22Rv1 (cell line): ENCODE results near the gene EEF1A1.

Experiments used
- H3K27ac ChIP-seq: fragments of 450-650 bp; 2 replicates; pipeline ENCODE4 v1.5.1; 2017
- ZFX ChIP-seq: fragments of 450-650 bp; IDR thresholded peaks from 2 replicates; pipeline ENCODE4 v1.6.1; 2017; ENCODE audit warnings: antibody characterized with exemption, borderline replicate concordance
- TF ChIP-seq, protein P1 (sequence below): fragments of 450-650 bp; IDR thresholded peaks from 2 replicates; pipeline ENCODE4 v1.5.1; 2017; ENCODE audit warnings: mild to moderate bottlenecking

Gene EEF1A1

DNA sequence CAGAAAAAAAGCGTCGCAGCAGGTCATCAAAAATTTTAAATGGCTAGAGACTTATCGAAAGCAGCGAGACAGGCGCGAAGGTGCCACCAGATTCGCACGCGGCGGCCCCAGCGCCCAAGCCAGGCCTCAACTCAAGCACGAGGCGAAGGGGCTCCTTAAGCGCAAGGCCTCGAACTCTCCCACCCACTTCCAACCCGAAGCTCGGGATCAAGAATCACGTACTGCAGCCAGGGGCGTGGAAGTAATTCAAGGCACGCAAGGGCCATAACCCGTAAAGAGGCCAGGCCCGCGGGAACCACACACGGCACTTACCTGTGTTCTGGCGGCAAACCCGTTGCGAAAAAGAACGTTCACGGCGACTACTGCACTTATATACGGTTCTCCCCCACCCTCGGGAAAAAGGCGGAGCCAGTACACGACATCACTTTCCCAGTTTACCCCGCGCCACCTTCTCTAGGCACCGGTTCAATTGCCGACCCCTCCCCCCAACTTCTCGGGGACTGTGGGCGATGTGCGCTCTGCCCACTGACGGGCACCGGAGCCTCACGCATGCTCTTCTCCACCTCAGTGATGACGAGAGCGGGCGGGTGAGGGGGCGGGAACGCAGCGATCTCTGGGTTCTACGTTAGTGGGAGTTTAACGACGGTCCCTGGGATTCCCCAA lies at the start of gene EEF1A1:
TSS of gene EEF1A1 (minus strand) at position 345 of the 663 bp plus-strand sequence. CDS start 1,006 bp downstream, outside the sequence.
- no peak for TF ChIP-seq ZFX
- TF ChIP-seq, protein P1, sequence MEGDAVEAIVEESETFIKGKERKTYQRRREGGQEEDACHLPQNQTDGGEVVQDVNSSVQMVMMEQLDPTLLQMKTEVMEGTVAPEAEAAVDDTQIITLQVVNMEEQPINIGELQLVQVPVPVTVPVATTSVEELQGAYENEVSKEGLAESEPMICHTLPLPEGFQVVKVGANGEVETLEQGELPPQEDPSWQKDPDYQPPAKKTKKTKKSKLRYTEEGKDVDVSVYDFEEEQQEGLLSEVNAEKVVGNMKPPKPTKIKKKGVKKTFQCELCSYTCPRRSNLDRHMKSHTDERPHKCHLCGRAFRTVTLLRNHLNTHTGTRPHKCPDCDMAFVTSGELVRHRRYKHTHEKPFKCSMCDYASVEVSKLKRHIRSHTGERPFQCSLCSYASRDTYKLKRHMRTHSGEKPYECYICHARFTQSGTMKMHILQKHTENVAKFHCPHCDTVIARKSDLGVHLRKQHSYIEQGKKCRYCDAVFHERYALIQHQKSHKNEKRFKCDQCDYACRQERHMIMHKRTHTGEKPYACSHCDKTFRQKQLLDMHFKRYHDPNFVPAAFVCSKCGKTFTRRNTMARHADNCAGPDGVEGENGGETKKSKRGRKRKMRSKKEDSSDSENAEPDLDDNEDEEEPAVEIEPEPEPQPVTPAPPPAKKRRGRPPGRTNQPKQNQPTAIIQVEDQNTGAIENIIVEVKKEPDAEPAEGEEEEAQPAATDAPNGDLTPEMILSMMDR = no peak
- H3K27ac ChIP-seq = peak within 1 kb of the TSS; percentile 99

DNA sequence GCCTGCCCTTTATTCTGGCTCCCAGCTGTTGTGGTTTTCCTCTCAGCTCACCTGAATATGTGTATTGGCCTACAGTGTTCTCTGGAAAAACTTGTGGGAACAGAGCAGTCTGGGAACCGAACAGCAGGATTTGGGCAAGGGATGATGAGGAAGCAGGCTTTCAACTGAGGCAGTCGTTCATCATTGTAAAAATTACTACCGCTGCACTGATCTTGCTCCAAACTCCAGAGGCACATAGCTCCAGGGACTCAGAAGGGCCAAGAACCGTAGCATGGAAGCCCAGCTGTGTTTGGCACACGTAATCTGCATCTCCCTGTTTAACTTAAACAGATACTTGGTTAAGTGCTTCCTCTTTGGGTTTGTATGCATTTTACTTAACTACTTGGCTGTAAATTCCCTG lies 48.3 kb upstream of the EEF1A1 start:
- no peak overlapping the region for H3K27ac ChIP-seq
- no peak for TF ChIP-seq ZFX
- TF ChIP-seq, protein P1 = no peak

DNA sequence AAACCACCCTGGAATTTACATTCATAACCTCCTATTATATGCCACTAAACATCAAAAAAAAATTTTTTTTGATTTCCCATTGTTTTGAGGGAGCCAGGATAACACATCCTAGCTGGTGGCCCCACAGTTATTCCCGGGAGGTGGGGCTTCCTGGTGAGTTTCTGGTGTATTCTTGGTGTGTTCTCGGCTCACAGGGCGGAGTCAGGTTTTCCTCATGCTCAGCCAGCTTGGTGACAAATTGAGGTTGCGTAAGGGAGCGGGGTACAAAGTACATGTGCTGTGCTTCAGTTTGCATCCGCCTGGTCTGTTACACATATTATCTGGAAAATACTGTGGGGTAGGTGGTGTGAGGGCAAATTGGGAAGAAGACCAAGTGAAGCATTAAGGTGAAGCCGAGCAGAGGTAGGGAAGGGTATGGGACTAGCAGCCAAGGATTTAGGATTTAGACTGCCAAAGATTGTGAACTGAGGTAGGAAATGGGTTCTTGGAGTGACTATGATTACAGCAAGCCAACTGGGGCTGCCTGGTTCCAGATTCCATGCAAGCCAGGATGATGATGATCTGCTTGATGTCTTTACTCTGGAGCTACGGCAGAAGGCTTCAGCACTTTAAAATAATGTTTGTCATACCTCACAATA lies 46.2 kb upstream of the EEF1A1 start:
- peak overlapping the region; percentile 47 for H3K27ac ChIP-seq
- TF ChIP-seq, protein P1 = no peak
- TF ChIP-seq ZFX = no peak

DNA sequence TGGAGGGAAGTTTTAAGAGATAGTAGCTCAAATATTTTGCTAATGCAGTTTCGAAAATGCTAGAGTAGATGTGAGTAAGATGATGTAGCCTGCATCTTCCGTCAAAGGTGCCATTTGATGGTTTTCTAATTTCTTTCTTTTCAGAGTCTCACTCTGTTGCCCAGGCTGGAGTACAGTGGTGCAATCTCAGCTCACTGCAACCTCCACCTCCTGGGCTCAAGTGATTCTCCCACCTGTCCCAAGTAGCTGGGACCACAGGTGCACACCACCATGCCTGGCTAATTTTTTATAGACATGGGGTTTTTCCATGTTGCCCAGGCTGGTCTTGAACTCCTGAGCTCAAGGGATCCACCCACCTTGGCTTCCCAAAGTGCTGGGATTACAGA lies 45.6 kb upstream of the EEF1A1 start:
- peak overlapping the region; percentile 47 for H3K27ac ChIP-seq

DNA sequence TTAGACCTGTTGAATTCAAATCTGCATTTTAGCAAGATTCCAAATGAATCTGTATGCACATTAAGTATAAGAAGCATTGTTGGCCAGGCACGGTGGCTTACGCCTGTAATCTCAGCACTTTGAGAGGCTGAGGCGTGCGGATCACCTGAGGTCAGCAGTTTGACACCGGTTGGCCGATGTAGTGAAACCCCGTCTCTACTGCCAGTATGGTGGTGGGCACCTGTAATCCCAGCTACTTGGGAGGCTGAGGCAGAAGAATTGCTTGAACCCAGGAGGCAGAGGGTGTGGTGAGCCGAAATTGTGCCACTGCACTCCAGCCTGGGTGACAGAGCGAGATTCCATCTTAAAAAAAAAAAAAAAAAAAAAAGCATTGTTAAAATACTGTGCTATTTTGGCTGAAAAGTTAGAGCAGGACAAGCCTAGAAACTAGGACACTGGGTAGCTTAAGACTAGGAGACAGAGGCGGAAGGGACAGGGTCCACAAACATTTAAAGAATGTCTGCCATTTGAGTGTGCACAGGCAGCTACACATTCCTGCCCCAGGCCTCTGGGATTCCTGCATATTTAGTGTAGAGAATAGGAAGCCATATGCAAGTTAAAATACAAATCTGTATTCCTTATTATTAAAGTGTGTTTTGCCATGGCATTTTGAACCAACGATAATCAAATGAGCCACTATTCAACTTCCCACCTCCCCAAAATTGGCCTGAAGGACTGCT lies 45.1 kb upstream of the EEF1A1 start:
- H3K27ac ChIP-seq = no peak overlapping the region
- TF ChIP-seq, protein P1 = no peak
- TF ChIP-seq ZFX = no peak

DNA sequence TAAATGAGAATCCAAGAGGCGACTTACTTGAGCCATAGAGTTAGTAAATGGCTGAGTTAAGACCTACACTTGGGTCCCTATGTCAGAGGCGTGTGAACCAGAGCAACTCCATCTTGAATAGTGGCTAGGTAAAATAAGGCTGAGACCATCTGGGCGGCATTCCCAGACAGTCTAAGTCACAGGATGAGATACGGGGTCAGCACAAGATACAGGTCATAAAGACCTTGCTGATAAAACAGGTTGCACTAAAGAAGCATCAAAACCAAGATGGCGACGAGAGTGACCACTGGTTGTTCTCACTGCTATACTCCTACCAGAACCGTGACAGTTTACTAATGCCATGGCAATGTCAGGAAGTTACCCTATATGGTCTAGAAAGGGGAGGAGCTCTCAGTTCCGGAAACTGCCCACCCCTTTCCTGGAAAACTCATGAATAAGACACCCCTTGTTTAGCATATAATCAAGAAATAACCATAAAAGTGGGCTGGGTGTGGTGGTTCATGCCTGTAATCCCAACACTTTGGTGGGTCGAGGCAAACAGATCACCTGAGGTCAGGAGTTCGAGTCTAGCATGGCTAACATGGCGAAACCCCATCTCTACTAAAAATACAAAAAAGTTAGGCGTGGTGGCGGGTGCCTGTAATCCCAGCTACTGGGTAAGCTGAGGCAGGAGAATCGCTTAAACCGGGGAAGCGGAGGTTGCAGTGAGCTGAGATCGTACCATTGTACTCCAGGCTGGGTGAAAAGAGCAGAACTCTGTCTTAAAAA lies 43.9 kb upstream of the EEF1A1 start:
- no peak overlapping the region for H3K27ac ChIP-seq
- TF ChIP-seq, protein P1 = no peak
- TF ChIP-seq ZFX = no peak

DNA sequence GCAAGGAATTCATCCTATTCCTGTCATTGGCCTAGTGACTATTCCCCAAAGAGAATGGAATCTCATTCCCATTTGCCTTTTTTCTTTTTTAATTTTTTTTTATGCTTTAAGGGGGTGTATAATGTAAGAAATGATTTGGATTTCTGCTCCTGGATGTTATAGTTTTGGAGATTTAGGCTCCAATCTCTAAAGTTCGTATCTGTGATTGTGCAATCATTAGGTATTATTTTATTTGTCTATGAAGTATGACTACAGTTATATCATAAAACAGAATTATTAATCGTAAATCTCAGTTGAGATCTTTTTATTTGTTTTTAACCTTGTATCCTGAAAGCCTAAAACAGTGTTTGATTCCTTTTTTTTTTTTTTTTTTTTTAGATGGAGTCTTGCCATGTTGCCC lies 41.7 kb upstream of the EEF1A1 start:
- TF ChIP-seq ZFX = no peak
- TF ChIP-seq, protein P1 = no peak
- H3K27ac ChIP-seq = no peak overlapping the region
